ENCODE results near the gene ECT2L. TPM values are rescaled to one million over a fixed set of nuclear protein-coding genes. Genes with fewer than 3 reads are reported as not detected.

ECT2L gene
- total and polyA plus RNA-seq, 2 donors (not counting 3 experiments of a cell fraction or from before 2014, with no cell fraction given), result not detected

GRCh38 chr6:138863321-138863720 lies 67.4 kb downstream of the ECT2L start:
- ChIA-PET CTCF (no interaction called here), POLR2A (no interaction called here)
- BruUV-seq (replicated peaks), result no TSS peak
- FAIRE-seq, result peak; percentile 55
- Histone ChIP-seq H4K20me1 (replicated peaks; ENCODE audit: control insufficient read depth, extremely low read depth, insufficient read depth, low read length) (no peaks in the 10 kb centered on the region), H3K4me3 (replicated peaks in 1 of 3; ENCODE audit: insufficient read depth in 1 of 3, low read depth in 1 of 3, low read length in 3 of 3) (no peak overlapping the region), H3K9ac (replicated peaks; ENCODE audit: extremely low read depth, insufficient read depth, low read length) (no peak overlapping the region), H3K9me1 (replicated peaks; ENCODE audit: control insufficient read depth, extremely low read depth, insufficient read depth, low read length) (no peaks in the 10 kb centered on the region), H2AFZ (ENCODE audit: low read depth, low read length) (no peak overlapping the region), H3K79me2 (ENCODE audit: control insufficient read depth, insufficient read depth, low read length) (no peaks in the 10 kb centered on the region), H3K9me3 (replicated peaks; ENCODE audit: control insufficient read depth, insufficient read depth, low read length) (no peaks in the 10 kb centered on the region), H3K36me3 (ENCODE audit: control insufficient read depth in 2 of 2, extremely low read depth in 1 of 2, insufficient read depth in 2 of 2, low read length in 2 of 2) (no peaks in the 10 kb centered on the region), H3K4me1 (ENCODE audit: control insufficient read depth, extremely low read depth, insufficient read depth, low read length) (no peaks in the 10 kb centered on the region), H3K27me3 (ENCODE audit: control insufficient read depth in 2 of 2, insufficient read depth in 2 of 2, low read length in 2 of 2) (peaks cover 0 to 2% of the 10 kb centered on the region in 2 experiments), H3K27ac (ENCODE audit: insufficient read depth, low read depth, low read length) (no peak overlapping the region), H3K4me2 (ENCODE audit: insufficient read depth, low read length) (no peak overlapping the region)
- DNase-seq (ENCODE audit: low read depth, low spot score), result no peak
- TF ChIP-seq, protein P1, sequence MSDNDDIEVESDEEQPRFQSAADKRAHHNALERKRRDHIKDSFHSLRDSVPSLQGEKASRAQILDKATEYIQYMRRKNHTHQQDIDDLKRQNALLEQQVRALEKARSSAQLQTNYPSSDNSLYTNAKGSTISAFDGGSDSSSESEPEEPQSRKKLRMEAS (IDR thresholded peaks at IDR 0.05; ENCODE audit: insufficient read depth, insufficient read length), result no peak
- TF ChIP-seq FOS (IDR thresholded peaks at IDR 0.05; ENCODE audit: borderline replicate concordance, insufficient read depth, low read length) (no peak), JUN (IDR thresholded peaks at IDR 0.05; ENCODE audit: borderline replicate concordance, insufficient read depth, insufficient read length, low read depth) (no peak), EZH2 (IDR thresholded peaks at IDR 0.05; ENCODE audit: borderline replicate concordance, low read depth, low read length, severe bottlenecking) (no peak), POLR2A (IDR thresholded peaks at IDR 0.05; ENCODE audit: low read depth, low read length) (no peak), GATA2 (IDR thresholded peaks at IDR 0.05; ENCODE audit: insufficient read depth, insufficient read length, low read depth, low read length) (no peak), CTCF (IDR thresholded peaks at IDR 0.05; ENCODE audit: extremely low read depth in 1 of 2, insufficient read depth in 1 of 2, low read depth in 1 of 2, low read length in 2 of 2) (no peak), MYC (IDR thresholded peaks at IDR 0.05; ENCODE audit: low read depth, low read length) (no peak), POLR2AphosphoS5 (IDR thresholded peaks at IDR 0.05; ENCODE audit: insufficient read depth, low read depth, low read length) (no peak)
- intact Hi-C loops (cut with micrococcal nuclease) (no loop called here), dilution Hi-C loops (cut with MboI; ENCODE audit: extremely low pct_ligation_motif_present, low sequenced_read_pairs) (no loop called here)

Measured in endothelial cell of umbilical vein (primary cell).